GM18907 (cell line): ENCODE data around the gene CTNNA3.
A peak's percentile ranks its signal among the peaks of the same experiment; 100 is the strongest.
"Not testable (repeated sequence)": the region's sequence is repeated elsewhere in the genome, so short reads cannot be mapped to it uniquely, and the experiment has no call there.

ENCODE experiments used
- ATAC-seq: cut with Tn5 transposase; IDR thresholded peaks from one replicate; pipeline ENCODE4 v1.9.1; 2021; ENCODE audit warnings: mild to moderate bottlenecking, moderate library complexity; ENCODE audit not compliant: unreplicated experiment

Gene CTNNA3

GRCh38 chr10:67519434-67519833, 176.6 kb downstream of the CTNNA3 start:
- ATAC-seq: no peak

- ATAC-seq: no peak
Observed at GRCh38 chr10:67518756-67519155, 177.2 kb downstream of the CTNNA3 start.

- ATAC-seq: no peak
Observed at GRCh38 chr10:67518043-67518442, 178.0 kb downstream of the CTNNA3 start.

GRCh38 chr10:67506757-67507091, 189.3 kb downstream of the CTNNA3 start:
- no peak for ATAC-seq

GRCh38 chr10:67506083-67506756, 189.8 kb downstream of the CTNNA3 start:
- no peak for ATAC-seq

GRCh38 chr10:67492317-67493019, 203.5 kb downstream of the CTNNA3 start:
- peak; percentile 58 for ATAC-seq

GRCh38 chr10:67487906-67488619, 207.9 kb downstream of the CTNNA3 start:
- no peak for ATAC-seq

- ATAC-seq: no peak
Observed at GRCh38 chr10:67487199-67487598, 208.8 kb downstream of the CTNNA3 start.

- no peak for ATAC-seq
Observed at GRCh38 chr10:67477868-67478267, 218.1 kb downstream of the CTNNA3 start.

GRCh38 chr10:67476201-67476600, 219.8 kb downstream of the CTNNA3 start:
- ATAC-seq: no peak

- no peak for ATAC-seq
Observed at GRCh38 chr10:67473850-67474633, 222.0 kb downstream of the CTNNA3 start.

- ATAC-seq: no peak
Observed at GRCh38 chr10:67471022-67471421, 225.0 kb downstream of the CTNNA3 start.

GRCh38 chr10:67464278-67464677, 231.7 kb downstream of the CTNNA3 start:
- ATAC-seq: no peak

- ATAC-seq: no peak
Observed at GRCh38 chr10:67452892-67453291, 243.1 kb downstream of the CTNNA3 start.

GRCh38 chr10:67438605-67439304, 257.2 kb downstream of the CTNNA3 start:
- ATAC-seq: no peak

GRCh38 chr10:67433276-67433675, 262.7 kb downstream of the CTNNA3 start:
- ATAC-seq: no peak

- no peak for ATAC-seq
Observed at GRCh38 chr10:67402620-67403019, 293.4 kb downstream of the CTNNA3 start.

GRCh38 chr10:67401711-67402110, 294.3 kb downstream of the CTNNA3 start:
- no peak for ATAC-seq

- not testable (repeated sequence) for ATAC-seq
Observed at GRCh38 chr10:67386841-67387533, 309.0 kb downstream of the CTNNA3 start.

- ATAC-seq: no peak
Observed at GRCh38 chr10:67386260-67386659, 309.7 kb downstream of the CTNNA3 start.
